ENCODE results near the gene PPIA.

PPIA gene

GRCh38 chr7:44796504-44797328 lies at the start of gene PPIA:
Gene PPIA (plus strand): TSS chr7:44796681. CDS start chr7:44796725, 44 bp downstream.
- no peaks in the 10 kb centered on the region for H3K9me3 ChIP-seq (ENCODE audit: insufficient read depth, low read length)
- H3K9ac ChIP-seq (ENCODE audit: insufficient read length, low read depth) = peak within 1 kb of the TSS; percentile 100
- H3K36me3 ChIP-seq (ENCODE audit: insufficient read depth, insufficient read length, low read length) = peaks cover 45% of the 10 kb centered on the region
- no peaks in the 10 kb centered on the region for H3K27me3 ChIP-seq (ENCODE audit: insufficient read depth, insufficient read length)
- peak; percentile 99 for DNase-seq (ENCODE audit: low read depth, low spot score)
- H3K4me3 ChIP-seq (ENCODE audit: insufficient read length, low read depth) = peak within 1 kb of the TSS; percentile 99
- peak; percentile 46 for TF ChIP-seq YY1 (IDR thresholded peaks at IDR 0.05; ENCODE audit: insufficient read depth, insufficient read length)
- no peak for TF ChIP-seq ZNF274 (IDR thresholded peaks at IDR 0.05; ENCODE audit: low read depth, low read length)
- no peak for TF ChIP-seq SUZ12 (IDR thresholded peaks at IDR 0.05; ENCODE audit: extremely low read depth, insufficient read depth, insufficient read length)
- no peaks in the 10 kb centered on the region for H3K4me1 ChIP-seq (ENCODE audit: insufficient read depth, insufficient read length)

GRCh38 chr7:44748045-44748947 lies 48.2 kb upstream of the PPIA start, which contains the start of gene ZMIZ2:
Gene ZMIZ2 (plus strand): TSS chr7:44748847. CDS start chr7:44756250, 7,403 bp downstream.
- Histone ChIP-seq H3K36me3 (ENCODE audit: insufficient read depth, insufficient read length, low read length) (peaks cover 10% of the 10 kb centered on the region), H3K4me3 (ENCODE audit: insufficient read length, low read depth) (peak within 1 kb of the TSS; percentile 84), H3K4me1 (ENCODE audit: insufficient read depth, insufficient read length) (peaks cover 7% of the 10 kb centered on the region), H3K9ac (ENCODE audit: insufficient read length, low read depth) (peak within 1 kb of the TSS; percentile 82), H3K27me3 (ENCODE audit: insufficient read depth, insufficient read length) (peaks cover 5% of the 10 kb centered on the region), H3K9me3 (ENCODE audit: insufficient read depth, low read length) (no peaks in the 10 kb centered on the region)
- TF ChIP-seq ZNF274 (IDR thresholded peaks at IDR 0.05; ENCODE audit: low read depth, low read length) (no peak), SUZ12 (IDR thresholded peaks at IDR 0.05; ENCODE audit: extremely low read depth, insufficient read depth, insufficient read length) (no peak), YY1 (IDR thresholded peaks at IDR 0.05; ENCODE audit: insufficient read depth, insufficient read length) (no peak)
- peak; percentile 82 for DNase-seq (ENCODE audit: low read depth, low spot score)

- peaks cover 10% of the 10 kb centered on the region for H3K36me3 ChIP-seq (ENCODE audit: insufficient read depth, insufficient read length, low read length)
- H3K4me1 ChIP-seq (ENCODE audit: insufficient read depth, insufficient read length) = peaks cover 7% of the 10 kb centered on the region
- TF ChIP-seq YY1 (IDR thresholded peaks at IDR 0.05; ENCODE audit: insufficient read depth, insufficient read length) (no peak), SUZ12 (IDR thresholded peaks at IDR 0.05; ENCODE audit: extremely low read depth, insufficient read depth, insufficient read length) (no peak)
- peak overlapping the region; percentile 84 for H3K4me3 ChIP-seq (ENCODE audit: insufficient read length, low read depth)
- H3K27me3 ChIP-seq (ENCODE audit: insufficient read depth, insufficient read length) = peaks cover 5% of the 10 kb centered on the region
- peak overlapping the region; percentile 82 for H3K9ac ChIP-seq (ENCODE audit: insufficient read length, low read depth)
- no peak for DNase-seq (ENCODE audit: low read depth, low spot score)
- H3K9me3 ChIP-seq (ENCODE audit: insufficient read depth, low read length) = no peaks in the 10 kb centered on the region
These were observed 47.3 kb upstream of the PPIA start for GRCh38 chr7:44748948-44749731.

GRCh38 chr7:44749992-44750391 lies 46.5 kb upstream of the PPIA start:
- Histone ChIP-seq H3K9ac (ENCODE audit: insufficient read length, low read depth) (peak overlapping the region; percentile 82), H3K4me3 (ENCODE audit: insufficient read length, low read depth) (no peak overlapping the region), H3K27me3 (ENCODE audit: insufficient read depth, insufficient read length) (peaks cover 5% of the 10 kb centered on the region), H3K9me3 (ENCODE audit: insufficient read depth, low read length) (no peaks in the 10 kb centered on the region), H3K36me3 (ENCODE audit: insufficient read depth, insufficient read length, low read length) (peaks cover 10% of the 10 kb centered on the region), H3K4me1 (ENCODE audit: insufficient read depth, insufficient read length) (peaks cover 7% of the 10 kb centered on the region)
- TF ChIP-seq YY1 (IDR thresholded peaks at IDR 0.05; ENCODE audit: insufficient read depth, insufficient read length) (no peak), SUZ12 (IDR thresholded peaks at IDR 0.05; ENCODE audit: extremely low read depth, insufficient read depth, insufficient read length) (no peak), ZNF274 (IDR thresholded peaks at IDR 0.05; ENCODE audit: low read depth, low read length) (no peak)
- DNase-seq (ENCODE audit: low read depth, low spot score) = no peak

- no peak overlapping the region for H3K9ac ChIP-seq (ENCODE audit: insufficient read length, low read depth)
- H3K4me1 ChIP-seq (ENCODE audit: insufficient read depth, insufficient read length) = peaks cover 11% of the 10 kb centered on the region
- no peaks in the 10 kb centered on the region for H3K9me3 ChIP-seq (ENCODE audit: insufficient read depth, low read length)
These were observed 46.1 kb upstream of the PPIA start for GRCh38 chr7:44750424-44750823.

GRCh38 chr7:44750921-44751571 lies 45.4 kb upstream of the PPIA start:
- peaks cover 17% of the 10 kb centered on the region for H3K4me1 ChIP-seq (ENCODE audit: insufficient read depth, insufficient read length)
- H3K9ac ChIP-seq (ENCODE audit: insufficient read length, low read depth) = peak overlapping the region; percentile 58
- H3K9me3 ChIP-seq (ENCODE audit: insufficient read depth, low read length) = no peaks in the 10 kb centered on the region
- TF ChIP-seq YY1 (IDR thresholded peaks at IDR 0.05; ENCODE audit: insufficient read depth, insufficient read length) = no peak
- no peak for DNase-seq (ENCODE audit: low read depth, low spot score)
- peaks cover 18% of the 10 kb centered on the region for H3K36me3 ChIP-seq (ENCODE audit: insufficient read depth, insufficient read length, low read length)
- H3K27me3 ChIP-seq (ENCODE audit: insufficient read depth, insufficient read length) = peaks cover 5% of the 10 kb centered on the region
- H3K4me3 ChIP-seq (ENCODE audit: insufficient read length, low read depth) = no peak overlapping the region

More at GRCh38 chr7:44750424-44750823, 46.1 kb upstream of the PPIA start:
- peaks cover 13% of the 10 kb centered on the region for H3K36me3 ChIP-seq (ENCODE audit: insufficient read depth, insufficient read length, low read length)
- no peak overlapping the region for H3K4me3 ChIP-seq (ENCODE audit: insufficient read length, low read depth)
- peaks cover 5% of the 10 kb centered on the region for H3K27me3 ChIP-seq (ENCODE audit: insufficient read depth, insufficient read length)
- TF ChIP-seq YY1 (IDR thresholded peaks at IDR 0.05; ENCODE audit: insufficient read depth, insufficient read length) (no peak), SUZ12 (IDR thresholded peaks at IDR 0.05; ENCODE audit: extremely low read depth, insufficient read depth, insufficient read length) (no peak), ZNF274 (IDR thresholded peaks at IDR 0.05; ENCODE audit: low read depth, low read length) (no peak)
- no peak for DNase-seq (ENCODE audit: low read depth, low spot score)

Data from NT2/D1 (cell line).